ENCODE data around the gene SKP1.
"Not testable (repeated sequence)": the region's sequence is repeated elsewhere in the genome, so short reads cannot be mapped to it uniquely, and the experiment has no call there.

The SKP1 gene
- total RNA-seq: 6.8 to 19.1 (median 11.2) reads per million in 18 experiments

DNA sequence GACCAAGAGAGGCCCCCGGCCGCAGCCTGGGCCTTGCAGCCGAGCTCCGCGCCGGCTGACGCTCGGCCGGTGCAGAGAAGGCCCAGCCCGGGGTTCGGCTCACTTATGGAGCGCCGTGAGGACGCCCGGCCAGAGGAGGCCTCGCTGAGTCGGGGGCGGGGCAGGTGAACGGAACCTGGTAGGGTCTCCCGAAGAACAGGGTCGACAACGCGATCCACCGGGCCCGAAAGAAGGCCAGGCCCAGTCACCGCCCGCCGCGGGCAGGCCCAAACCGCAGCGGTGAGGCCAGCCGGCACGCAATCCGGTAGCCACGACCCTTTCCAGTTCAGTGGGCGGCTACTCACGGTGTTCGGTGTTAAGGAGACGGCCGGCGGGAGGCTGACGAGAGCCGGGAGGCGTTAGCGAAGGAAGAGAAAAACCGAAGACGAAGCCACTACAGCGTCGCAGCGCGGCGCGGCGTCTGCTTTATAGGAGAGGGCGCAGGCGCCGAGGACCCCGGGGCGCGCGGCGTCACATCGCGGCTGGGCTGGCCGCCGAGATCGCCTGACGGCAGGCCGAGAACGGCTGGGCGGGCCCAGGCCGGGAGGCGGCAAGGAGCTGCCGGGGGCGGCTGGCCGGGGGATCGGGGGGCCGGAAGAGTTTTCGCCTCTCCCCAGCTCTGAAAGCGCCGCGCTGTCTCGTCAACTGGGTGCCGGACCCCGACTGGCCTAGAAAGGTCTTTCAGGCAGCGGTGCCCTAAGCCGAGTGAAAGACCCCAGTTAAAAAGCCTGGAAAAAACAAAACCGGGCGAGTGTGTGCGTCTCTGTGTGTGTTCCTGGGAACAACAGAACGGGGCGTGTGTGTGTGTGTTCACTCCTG, at the start of gene SKP1:
Gene SKP1, minus strand, starts transcription at position 440 of the 858 bp plus-strand sequence. CDS start 2,928 bp downstream, outside the sequence.
- peak; percentile 86 to 91 for DNase-seq

DNA sequence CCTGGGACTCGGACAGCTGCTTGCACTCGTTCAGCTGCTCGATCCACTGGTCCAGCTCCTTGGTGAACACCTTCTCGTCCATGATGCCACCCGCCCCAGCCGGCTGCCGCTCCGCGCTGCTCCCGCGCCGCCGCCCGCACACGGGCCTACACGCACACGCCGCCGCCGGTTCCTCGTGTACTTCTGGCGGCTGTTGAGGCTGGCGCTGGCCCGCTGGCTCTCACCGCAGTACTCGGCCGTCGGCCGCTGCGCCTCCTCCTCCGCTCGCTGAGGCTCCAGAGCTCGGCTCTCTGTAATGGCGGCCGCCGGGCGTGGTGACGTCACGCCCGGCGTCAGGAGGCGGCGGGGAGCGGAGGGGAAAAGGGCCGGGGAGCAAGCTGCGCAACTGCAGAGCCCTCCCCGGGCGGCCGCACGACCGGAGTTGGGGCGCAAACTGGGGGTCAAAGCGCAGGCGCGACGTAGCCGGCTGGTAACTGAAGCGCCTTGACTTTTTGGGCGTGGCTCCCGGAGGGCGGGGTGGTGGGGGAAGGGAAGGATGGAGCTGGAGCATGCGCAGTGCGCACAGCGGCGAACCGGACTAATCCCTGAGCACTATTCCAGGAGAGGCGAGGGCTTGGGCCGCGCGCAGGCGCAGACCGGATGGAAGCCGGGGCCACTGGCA, 49.2 kb upstream of the SKP1 start, which contains the start of gene PPP2CA:
Gene PPP2CA, minus strand, starts transcription at position 294 of the 661 bp plus-strand sequence. Its CDS starts 212 bp downstream, at position 82.
- DNase-seq: peak; percentile 99

DNA sequence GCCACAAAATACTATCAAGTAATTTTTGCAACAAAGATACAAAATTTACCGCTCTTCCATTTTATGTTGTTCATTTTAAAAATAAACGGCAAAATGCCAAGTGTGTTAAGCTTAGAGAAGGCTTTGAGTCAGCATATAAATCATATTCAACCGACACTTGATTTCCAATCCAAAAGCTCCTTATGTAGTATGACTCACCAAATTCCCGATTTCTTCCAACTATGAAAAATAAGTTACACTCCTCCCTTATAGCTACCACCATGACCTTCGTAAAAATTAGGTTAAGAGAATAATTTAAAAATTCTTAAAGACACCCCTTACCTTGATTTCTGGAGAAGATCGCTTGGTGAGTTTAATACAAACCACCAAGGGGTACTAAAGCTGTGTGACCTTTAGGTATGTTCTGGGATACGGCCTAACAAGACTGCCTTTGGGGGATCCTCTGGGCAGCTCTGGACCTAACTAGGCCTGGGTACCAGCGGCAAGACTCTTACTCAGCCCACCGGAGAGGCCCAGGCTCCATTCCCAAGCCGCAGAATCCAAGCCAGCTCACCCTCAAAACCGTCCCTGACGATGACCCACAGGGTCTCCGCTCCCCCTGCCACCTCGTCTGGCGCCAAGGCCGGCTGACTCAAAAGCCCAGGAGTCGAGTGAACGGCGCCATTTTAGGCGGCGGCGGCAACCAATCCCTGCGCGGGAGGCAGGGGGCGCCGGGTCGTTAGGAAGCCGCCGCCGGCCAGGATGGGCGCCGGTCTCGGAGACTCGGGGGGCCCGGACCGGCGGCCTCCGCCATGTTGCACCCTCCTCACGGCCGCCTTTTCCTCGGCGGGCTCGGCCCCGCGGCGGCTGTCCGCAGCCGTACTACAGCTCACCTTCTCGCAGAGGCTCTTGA, 48.4 kb upstream of the SKP1 start:
- peak; percentile 36 to 51 for DNase-seq

DNA sequence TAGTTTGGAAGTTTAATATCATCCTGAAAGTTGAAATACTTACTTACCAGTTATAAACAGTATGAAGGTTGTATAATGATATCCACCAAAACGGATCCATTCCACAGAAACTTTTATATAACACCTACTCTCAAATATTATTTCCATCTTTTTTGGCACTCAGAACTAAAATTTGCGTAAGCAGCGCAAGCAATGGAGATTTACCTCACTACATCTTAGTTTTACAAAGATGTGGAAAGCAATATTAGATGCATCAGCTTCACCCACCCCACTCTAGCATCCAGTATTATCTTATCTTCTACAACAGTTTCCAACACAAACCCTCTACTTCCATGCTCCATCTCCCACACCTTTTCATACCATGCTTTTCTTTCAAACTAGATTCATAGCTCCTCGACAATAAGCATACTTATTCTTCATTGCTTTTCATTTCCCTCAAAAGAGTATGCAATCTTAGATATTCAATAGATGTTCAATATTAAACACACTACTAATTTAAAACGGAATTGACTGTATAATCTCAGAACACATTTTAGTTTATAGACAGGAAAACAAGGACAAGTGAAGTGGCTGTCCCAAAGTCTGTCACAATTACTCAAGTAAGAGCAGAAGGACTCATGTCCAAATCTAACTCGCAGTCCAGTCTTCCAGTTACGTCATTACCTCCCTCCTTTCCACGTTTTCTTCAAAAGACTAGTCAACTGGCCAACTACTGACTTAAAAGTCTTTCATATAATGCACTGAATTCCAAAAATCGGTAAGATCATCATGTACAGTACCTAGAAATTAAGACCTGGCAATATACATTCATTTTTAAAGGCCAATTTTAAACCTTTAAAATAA, 46.9 kb upstream of the SKP1 start:
- no peak for DNase-seq

DNA sequence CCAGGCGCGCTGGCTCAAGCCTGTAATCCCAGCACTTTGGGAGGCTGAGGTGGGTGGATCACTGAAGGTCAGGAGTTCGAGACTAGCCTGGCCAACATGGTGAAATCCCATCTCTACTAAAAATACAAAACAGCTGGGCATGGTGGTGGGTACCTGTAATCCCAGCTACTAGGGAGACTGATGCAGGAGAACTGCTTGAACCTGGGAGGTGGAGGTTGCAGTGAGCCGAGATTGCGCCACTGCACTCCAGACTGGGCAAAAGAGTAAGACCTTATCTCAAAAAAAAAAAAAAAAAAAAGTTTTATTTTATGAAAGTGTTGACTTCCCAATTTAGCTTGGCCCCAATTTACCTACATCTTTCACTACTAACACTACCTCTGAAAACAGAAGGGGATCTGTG, 44.9 kb upstream of the SKP1 start:
- not testable (repeated sequence) for DNase-seq

DNA sequence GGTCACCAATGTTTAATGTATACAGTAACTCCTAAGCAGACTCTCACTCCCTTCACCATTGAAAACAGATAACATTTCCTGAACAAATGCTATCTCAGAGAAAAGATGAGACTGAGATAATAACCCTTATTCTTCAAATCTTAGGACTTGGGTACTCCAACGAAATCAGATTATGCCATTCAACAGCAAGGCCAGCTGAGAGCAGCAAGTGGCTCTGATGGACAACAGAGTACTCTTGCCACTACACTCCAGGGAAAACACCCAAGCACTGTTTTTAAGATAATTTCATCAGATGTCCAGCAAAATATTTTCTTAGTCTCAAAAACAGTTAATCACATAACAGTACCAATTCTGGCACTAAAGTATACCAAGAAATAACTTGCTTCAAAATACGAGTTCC, 39.0 kb upstream of the SKP1 start:
- no peak for DNase-seq

DNA sequence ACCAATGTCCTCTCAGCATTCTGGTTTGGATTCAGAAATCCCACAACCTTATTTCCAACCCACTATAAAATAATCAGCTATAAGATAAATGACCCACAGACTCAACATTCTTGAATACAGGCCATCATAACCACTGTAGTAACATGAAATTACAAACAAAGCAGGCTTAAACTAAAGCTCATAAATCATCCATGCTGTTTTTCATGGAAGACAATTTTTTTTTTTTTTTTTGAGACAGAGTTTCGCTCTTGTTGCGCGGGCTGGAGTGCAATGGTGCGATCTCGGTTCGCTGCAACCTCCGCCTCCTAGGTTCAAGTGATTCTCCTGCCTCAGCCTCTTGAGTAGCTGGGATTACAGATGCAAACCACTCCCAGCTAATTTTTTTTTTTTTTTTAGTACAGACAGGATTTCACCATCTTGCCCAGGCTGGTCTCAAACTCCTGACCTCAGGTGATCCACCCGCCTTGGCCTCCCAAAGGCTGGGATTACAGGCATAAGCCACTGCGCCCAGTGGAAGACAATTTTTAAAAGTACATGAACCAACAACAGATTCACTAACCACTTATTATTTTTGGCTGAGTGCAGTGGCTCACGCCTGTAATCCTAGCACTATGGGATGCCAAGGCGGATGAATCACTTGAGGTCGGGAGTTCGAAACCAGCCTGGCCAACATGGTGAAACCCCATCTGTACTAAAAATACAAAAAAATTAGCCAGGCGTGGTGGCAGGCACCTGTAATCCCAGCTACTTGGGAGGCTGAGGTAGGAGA, 34.7 kb upstream of the SKP1 start:
- not testable (repeated sequence) for DNase-seq

DNA sequence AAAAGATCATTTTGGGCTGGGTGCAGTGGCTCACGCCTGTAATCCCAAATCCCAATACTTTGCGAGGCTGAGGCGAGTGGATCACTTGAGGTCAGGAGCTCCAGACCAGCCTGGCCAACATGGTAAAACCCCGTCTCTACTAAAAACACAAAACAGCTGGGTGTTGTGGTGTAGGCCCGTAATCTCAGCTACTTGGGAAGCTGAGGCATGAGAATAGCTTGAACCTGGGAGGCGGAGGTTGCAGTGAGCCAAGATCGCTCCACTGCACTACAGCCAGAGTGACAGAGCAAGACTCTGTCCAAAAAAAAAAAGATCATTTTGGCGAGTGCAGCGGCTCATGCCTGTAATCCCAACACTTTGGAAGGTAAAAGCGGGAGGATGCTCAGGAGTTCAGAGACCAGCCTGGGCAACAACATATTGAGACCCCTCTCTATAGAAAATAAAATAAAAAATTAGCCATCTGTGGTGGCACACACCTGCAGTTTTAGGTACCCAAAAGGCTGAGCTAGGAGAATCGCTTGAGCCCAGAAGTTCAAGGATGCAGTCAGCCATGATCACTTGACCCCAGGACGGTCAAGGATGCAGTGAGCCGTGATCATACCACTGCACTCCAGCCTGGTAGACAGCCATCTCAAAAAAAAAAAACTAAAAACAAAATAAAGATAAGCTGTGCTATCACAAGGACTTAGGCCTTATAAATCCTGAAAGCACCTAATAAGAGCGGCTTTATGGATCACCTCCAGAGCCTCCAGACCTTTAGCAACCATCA, 32.9 kb upstream of the SKP1 start:
- DNase-seq: no peak

DNA sequence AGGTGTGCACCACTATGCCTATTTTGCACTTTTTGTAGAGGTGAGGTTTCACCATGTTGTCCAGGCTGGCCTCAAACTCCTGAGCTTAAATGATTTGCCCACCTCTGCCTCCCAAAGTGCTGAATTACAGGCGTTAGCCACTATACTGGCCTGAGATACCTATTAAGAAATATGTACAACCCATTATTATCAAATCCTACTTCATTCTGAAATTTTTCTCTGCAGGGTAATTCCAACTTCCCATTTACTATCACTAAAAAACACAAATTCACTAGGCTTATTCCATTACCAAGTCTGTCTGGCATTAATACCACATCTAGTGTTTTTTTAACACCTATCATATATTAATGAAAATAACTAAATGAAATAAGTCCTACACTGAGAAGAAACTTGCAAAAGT, 30.9 kb upstream of the SKP1 start:
- peak in 1 of 2 donors; percentile 14 for DNase-seq

DNA sequence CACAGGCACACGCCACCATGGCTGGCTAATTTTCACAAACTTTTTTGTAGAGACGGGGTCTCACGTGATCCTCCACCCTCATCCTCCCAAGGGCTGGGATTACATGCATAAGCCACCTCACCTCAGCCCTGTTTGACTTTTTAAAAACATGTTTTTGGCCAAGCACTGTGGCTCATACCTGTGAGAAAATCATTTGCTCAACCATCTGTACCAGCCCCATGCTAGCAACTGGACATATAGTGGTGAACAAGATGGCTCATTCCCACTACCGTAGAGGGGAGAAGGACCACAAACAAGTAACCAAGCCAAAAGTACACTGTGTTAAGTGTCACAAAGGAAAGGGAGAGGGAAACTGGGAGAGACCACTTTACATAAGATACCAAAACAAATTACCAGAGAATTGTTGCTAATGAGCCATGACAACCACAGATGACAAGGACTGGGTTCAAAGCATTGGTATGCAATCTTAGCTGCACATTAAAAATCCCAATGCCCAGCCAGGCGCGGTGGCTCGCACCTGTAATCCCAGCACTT, 29.9 kb upstream of the SKP1 start:
- DNase-seq: no peak

DNA sequence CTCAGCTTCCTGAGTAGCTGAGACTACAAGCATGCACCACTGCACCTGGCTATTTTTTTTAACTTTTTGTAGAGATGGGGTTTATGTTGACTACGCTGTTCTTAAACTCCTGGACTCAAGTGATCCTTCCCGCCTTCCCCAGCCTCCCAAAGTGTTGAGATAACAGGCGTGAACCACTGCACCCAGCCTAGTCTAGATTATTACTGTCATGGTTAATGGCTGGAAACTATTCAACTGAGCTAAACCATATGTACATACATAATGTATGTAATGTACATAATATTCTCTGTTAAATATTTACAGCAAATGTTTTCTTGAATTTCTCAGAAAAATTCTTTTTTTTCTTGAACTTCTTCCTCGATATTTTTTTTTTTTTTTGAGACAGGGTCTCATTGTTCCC, 27.8 kb upstream of the SKP1 start:
- DNase-seq: no peak

DNA sequence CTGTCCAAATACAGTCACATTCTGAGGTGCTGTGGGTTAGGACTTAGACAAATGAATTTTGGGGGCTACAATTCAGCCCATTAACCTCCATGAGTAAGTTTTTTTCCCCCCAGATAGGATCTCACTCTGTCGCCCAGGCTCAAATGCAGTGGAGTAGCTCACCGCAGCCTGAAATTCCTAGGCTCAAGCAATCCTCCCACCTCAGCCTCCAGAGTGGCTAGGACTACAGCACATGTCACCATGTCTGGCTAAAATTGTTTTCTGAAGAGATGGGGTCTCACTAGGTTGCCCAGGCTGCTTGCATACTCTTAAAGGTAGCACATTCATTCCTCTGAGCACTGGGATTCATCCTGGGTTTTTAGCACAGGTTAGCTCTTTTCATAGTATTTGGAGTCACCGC, 26.9 kb upstream of the SKP1 start:
- DNase-seq: no peak

DNA sequence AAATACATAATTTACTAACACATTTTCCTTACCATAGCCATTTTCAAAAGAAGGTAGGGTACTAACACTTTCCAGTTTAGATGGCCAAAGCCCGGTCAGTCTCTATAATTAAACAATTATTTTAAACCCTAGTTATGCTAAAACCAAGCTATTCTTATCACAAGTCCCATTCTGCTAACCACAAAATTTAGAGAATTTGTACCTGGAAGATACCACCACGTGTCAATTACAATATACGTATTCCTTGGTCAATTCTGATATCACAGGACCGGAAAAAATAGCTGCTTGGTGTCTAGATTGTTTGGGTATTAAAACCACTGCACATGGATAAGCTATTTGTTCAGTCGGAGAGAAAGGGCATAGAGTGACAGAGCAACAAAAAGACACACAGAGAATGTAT, 18.9 kb upstream of the SKP1 start:
- DNase-seq: no peak

DNA sequence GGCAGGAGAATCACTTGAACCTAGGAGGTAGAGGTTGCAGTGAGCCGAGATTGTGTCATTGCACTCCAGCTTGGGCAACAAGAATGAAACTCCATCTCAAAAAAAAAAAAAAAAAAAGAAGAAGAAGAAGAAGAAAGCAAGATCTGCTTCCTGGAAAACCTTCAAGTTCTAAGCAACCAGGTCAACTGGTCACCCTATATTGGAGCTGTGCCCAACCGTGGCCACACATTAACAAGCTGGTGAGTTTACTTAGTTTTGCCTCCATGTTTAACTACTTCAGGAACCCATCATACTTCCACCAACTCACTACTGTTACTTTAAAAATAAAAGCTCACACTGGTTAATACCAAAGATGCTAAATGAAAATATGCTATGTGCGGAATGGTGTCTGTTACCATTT, 12.3 kb upstream of the SKP1 start:
- peak in 1 of 2 donors; percentile 43 for DNase-seq

DNA sequence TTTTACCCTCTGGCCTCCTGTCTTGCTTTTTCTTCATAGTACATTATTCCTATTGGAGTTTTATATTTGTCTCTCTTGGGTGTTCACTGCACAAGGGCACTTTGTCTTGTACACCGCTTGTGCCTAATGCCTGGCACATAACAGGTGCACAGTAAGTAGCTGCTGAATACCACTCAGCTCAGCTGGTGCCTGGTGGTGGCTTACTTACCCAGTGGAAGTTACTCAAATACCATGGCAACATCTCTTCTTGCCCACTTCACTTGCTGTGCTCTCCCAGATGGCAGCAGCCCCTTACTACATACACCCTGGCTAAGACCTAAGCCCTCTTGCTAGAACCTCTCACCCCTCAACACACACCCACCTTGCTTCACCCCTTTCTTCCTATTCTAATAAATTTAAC, 11.3 kb upstream of the SKP1 start:
- no peak for DNase-seq

DNA sequence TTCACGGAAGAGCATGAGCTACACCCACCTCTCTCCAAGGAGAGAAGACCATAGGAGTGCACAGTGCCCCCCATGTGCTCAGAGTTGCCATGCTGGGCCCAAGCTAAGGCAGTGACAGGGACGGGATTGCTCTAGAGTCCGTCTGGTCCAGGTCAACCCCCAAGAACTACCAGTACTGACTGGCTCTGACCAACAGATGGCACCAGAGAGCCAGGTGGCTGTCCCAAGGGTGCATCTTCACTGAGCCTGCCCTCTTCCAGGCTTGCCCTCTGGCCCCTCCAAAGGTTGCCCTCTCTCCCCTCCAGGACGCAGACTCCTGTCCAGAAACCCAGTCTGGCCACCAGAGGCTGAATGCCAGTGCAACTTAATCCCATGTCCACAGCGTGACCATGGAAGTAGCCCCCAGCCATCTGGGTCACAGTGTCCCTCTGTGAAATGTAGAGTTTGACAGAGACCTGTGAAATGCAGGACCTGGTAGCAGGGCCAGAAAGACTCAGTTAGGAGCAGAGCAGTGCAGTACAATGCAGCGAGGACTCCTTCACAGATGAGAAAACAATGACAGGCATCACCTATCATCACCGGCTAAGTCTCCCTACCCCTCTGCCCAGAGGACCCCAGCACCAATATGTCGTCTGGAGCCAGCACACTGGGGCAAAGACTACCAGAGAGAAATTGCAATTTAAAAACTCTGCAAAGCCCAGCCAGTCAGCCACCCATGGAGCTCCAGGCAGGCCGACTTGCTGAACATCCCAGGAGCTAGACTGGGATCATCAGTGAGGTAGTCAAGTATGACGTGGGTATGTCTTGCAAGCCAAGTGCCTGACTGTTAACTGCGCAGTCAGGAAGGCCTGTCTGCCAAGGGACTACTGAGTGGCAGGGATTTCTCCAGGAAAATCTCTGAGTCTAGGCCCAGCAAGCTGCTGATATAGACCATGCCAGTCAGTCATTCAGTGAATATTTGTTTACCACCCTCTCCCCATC, 7.7 kb upstream of the SKP1 start:
- DNase-seq: peak; percentile 78 to 79

DNA sequence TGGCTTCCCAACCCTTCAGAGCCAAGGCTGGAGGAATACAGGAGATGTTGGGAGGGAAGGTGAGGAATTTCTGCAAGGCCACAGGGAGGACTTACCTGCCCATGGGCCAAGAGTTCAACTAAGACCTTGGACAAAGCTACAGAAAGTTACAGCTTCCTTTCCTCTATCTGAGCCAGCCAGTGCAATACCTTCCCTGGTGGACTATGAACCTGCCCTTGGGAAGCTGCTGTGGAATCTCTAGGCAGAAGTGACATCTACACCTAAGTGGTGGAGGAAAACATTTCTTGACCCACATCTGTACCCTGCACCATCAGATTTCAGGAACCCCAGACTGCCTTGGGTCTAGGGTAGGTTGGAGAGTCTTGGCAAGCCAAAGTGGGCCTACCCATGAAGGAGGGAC, 6.7 kb upstream of the SKP1 start:
- DNase-seq: no peak

DNA sequence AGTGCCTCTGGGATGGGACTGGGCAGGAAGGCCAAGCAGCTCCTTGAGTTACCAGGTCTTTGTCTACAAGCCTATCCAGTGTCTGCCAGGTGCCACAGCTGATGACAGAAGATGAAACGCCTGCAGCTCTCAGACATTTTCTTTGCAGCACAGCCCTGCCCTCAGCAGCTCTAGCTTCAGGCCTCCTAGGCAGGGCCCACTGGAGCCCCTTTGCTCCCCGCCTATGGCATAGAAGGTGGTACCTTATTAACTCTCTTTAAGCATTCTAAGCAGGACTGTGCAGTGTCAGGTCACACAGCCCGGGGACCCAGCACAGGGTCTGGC, 1.3 kb upstream of the SKP1 start:
- DNase-seq: no peak

Data from inflammatory macrophage (primary cell).